Keratinocyte (primary cell): ENCODE results near the gene NPSR1. TPM values are rescaled to one million over a fixed set of nuclear protein-coding genes. Genes with fewer than 3 reads are reported as not detected.

Source experiments
- DNase-seq: peaks from one replicate; pipeline ENCODE4 v3.0.0-alpha.2; 2011; ENCODE audit warnings: low read depth, missing footprints, low spot score
- FAIRE-seq: peaks from 2 replicates; lab custom pipeline; 2011; peaks lifted over from hg19 to GRCh38; lab: Jason Lieb, UNC
- H2AFZ ChIP-seq: 2 replicates; pipeline ENCODE4 v1.6.0; 2012; ENCODE audit warnings: low read length, control low read depth, inconsistent platforms; ENCODE audit not compliant: control insufficient read depth
- H3K27ac ChIP-seq: 2 replicates; pipeline ENCODE4 v1.5.1; 2011; ENCODE audit warnings: low read length; ENCODE audit not compliant: control insufficient read depth, insufficient read depth
- H3K27me3 ChIP-seq: 3 replicates; pipeline ENCODE4 v1.6.0; 2011; ENCODE audit warnings: low read length; ENCODE audit not compliant: control insufficient read depth, insufficient read depth; ENCODE audit errors: extremely low read depth
- H3K36me3 ChIP-seq, 2 experiments: 2 replicates in 1 of 2; 3 replicates in 1 of 2; pipeline ENCODE4 v1.5.1; 2011; ENCODE audit warnings: low read length in 2 of 2, mild to moderate bottlenecking in 1 of 2; ENCODE audit not compliant: control insufficient read depth in 2 of 2, insufficient read depth in 2 of 2; ENCODE audit errors: extremely low read depth in 1 of 2
- H3K4me1 ChIP-seq: 3 replicates; pipeline ENCODE4 v1.5.1; 2011; ENCODE audit warnings: low read length; ENCODE audit not compliant: control insufficient read depth, insufficient read depth; ENCODE audit errors: extremely low read depth
- H3K4me2 ChIP-seq: 3 replicates; pipeline ENCODE4 v1.6.0; 2011; ENCODE audit warnings: low read depth, low read length; ENCODE audit not compliant: control insufficient read depth, insufficient read depth; ENCODE audit errors: extremely low read depth
- H3K4me3 ChIP-seq, 3 experiments: fragments of 200-600 bp in 1 of 3; sonication (generic) in 1 of 3; 2 replicates in 2 of 3; 3 replicates in 1 of 3; pipeline ENCODE4 v1.5.1; 2011 to 2016; ENCODE audit warnings: low read length in 3 of 3, mild to moderate bottlenecking in 3 of 3, control low read depth in 2 of 3, inconsistent platforms in 1 of 3, low read depth in 1 of 3, mixed read lengths in 1 of 3, mixed run types in 1 of 3, moderate library complexity in 1 of 3; ENCODE audit not compliant: control insufficient read depth in 2 of 3, insufficient read depth in 2 of 3; ENCODE audit errors: extremely low read depth in 1 of 3
- H3K79me2 ChIP-seq: 2 replicates; pipeline ENCODE4 v1.6.0; 2012; ENCODE audit warnings: low read length; ENCODE audit not compliant: control insufficient read depth, insufficient read depth
- H3K9ac ChIP-seq: 3 replicates; pipeline ENCODE4 v1.6.0; 2011; ENCODE audit warnings: low read length; ENCODE audit not compliant: control insufficient read depth, insufficient read depth; ENCODE audit errors: extremely low read depth
- H3K9me1 ChIP-seq: 3 replicates; pipeline ENCODE4 v1.6.0; 2011; ENCODE audit warnings: low read length; ENCODE audit not compliant: control insufficient read depth, insufficient read depth; ENCODE audit errors: extremely low read depth
- H3K9me3 ChIP-seq: 2 replicates; pipeline ENCODE4 v1.5.1; 2012; ENCODE audit warnings: low read depth, low read length; ENCODE audit not compliant: control insufficient read depth
- H4K20me1 ChIP-seq: 3 replicates; pipeline ENCODE4 v1.6.0; 2011; ENCODE audit warnings: low read length; ENCODE audit not compliant: control insufficient read depth, insufficient read depth; ENCODE audit errors: extremely low read depth
- EZH2 ChIP-seq: IDR thresholded peaks from one replicate; pipeline ENCODE4 v1.6.1; 2012; ENCODE audit warnings: inconsistent platforms, mild to moderate bottlenecking, low read length, moderate library complexity
- dilution Hi-C: fragments of 300-500 bp; cut with MboI; formaldehyde crosslinking; loops from one replicate; pipeline ENCODE4 v1.7.0; 2020; ENCODE audit warnings: low sequenced_read_pairs; ENCODE audit not compliant: extremely low pct_ligation_motif_present
- polyA plus RNA-seq, 5 experiments: library from polyadenylated mRNA; depleted of rRNA in 3 of 5; stranded (reverse) in 3 of 5; stranded (forward) in 1 of 5; unstranded in 1 of 5; fragments of >200 nt; gene quantifications; 1 replicate in 1 of 5; 2 replicates in 3 of 5; 3 replicates in 1 of 5; pipeline versions ENCODE4 v1.2.1 to v1.2.3, GENCODE V29; 2011 to 2012; ENCODE audit warnings: missing spikeins in 2 of 5, low read depth in 1 of 5, low replicate concordance in 1 of 5
- TF ChIP-seq, protein P1 (sequence below), 3 experiments: IDR thresholded peaks in 1 of 3; conservative IDR thresholded peaks in 1 of 3; optimal IDR thresholded peaks in 1 of 3; 2 replicates in 2 of 3; 3 replicates in 1 of 3; pipeline versions ENCODE3 to v1.5.1; 2011; ENCODE audit warnings: low read length in 3 of 3, mild to moderate bottlenecking in 3 of 3, moderate library complexity in 2 of 3, control low read depth in 1 of 3, inconsistent platforms in 1 of 3; ENCODE audit not compliant: insufficient read depth in 2 of 3; ENCODE audit errors: extremely low read depth in 1 of 3

The NPSR1 gene
- polyA plus RNA-seq, 1 donor (not counting 4 experiments of a cell fraction or from before 2014, with no cell fraction given) = not detected

DNA sequence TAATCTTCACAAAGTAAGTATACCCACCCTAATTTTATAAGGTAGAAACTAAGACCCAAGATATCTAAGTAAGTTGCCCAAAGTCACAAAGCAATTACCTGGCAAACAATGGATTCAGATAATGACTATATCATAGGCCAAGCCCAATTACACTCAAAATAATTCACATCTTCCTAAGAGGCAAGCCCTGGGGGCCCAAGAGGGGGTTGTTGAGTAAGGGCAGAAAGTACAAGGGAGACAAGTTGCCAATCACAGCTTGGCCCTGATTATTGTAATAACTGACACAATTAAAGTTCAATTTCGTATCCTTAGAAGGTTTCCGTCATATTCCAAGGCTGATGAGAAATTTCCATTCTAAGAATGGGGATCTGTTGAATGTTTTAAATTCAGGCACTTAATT, 91.4 kb downstream of the NPSR1 start:
- Histone ChIP-seq H3K27ac (no peak overlapping the region), H2AFZ (no peak overlapping the region), H3K4me2 (no peak overlapping the region), H3K4me3 (no peak overlapping the region), H4K20me1 (no peaks in the 10 kb centered on the region), H3K27me3 (no peaks in the 10 kb centered on the region), H3K4me1 (no peaks in the 10 kb centered on the region), H3K79me2 (no peaks in the 10 kb centered on the region), H3K9ac (no peak overlapping the region), H3K36me3 (no peaks in the 10 kb centered on the region), H3K9me1 (no peaks in the 10 kb centered on the region), H3K9me3 (no peaks in the 10 kb centered on the region)
- DNase-seq = no peak
- TF ChIP-seq EZH2 = no peak
- TF ChIP-seq, protein P1, sequence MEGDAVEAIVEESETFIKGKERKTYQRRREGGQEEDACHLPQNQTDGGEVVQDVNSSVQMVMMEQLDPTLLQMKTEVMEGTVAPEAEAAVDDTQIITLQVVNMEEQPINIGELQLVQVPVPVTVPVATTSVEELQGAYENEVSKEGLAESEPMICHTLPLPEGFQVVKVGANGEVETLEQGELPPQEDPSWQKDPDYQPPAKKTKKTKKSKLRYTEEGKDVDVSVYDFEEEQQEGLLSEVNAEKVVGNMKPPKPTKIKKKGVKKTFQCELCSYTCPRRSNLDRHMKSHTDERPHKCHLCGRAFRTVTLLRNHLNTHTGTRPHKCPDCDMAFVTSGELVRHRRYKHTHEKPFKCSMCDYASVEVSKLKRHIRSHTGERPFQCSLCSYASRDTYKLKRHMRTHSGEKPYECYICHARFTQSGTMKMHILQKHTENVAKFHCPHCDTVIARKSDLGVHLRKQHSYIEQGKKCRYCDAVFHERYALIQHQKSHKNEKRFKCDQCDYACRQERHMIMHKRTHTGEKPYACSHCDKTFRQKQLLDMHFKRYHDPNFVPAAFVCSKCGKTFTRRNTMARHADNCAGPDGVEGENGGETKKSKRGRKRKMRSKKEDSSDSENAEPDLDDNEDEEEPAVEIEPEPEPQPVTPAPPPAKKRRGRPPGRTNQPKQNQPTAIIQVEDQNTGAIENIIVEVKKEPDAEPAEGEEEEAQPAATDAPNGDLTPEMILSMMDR (optimal IDR thresholded peaks at IDR 0.05 in 1 of 3, IDR thresholded peaks at IDR 0.05 in 1 of 3, conservative IDR thresholded peaks at IDR 0.05 in 1 of 3; ENCODE audit: extremely low read depth in 1 of 3, insufficient read depth in 2 of 3, low read length in 3 of 3) = no peak
- dilution Hi-C loops = no loop called here
- FAIRE-seq = no peak

GRCh38 chr7:34750209-34750608, 92.2 kb downstream of the NPSR1 start:
- dilution Hi-C loops = no loop called here
- H3K79me2 ChIP-seq = no peaks in the 10 kb centered on the region
- H2AFZ ChIP-seq = no peak overlapping the region
- H3K4me1 ChIP-seq = no peaks in the 10 kb centered on the region
- DNase-seq (no peak), FAIRE-seq (no peak)
- H3K4me2 ChIP-seq = no peak overlapping the region
- TF ChIP-seq, protein P1 (optimal IDR thresholded peaks at IDR 0.05 in 1 of 3, IDR thresholded peaks at IDR 0.05 in 1 of 3, conservative IDR thresholded peaks at IDR 0.05 in 1 of 3; ENCODE audit: extremely low read depth in 1 of 3, insufficient read depth in 2 of 3, low read length in 3 of 3) = no peak
- no peak for TF ChIP-seq EZH2
- no peak overlapping the region for H3K27ac ChIP-seq
- H3K36me3 ChIP-seq = no peaks in the 10 kb centered on the region
- H4K20me1 ChIP-seq = no peaks in the 10 kb centered on the region
- H3K9me1 ChIP-seq = no peaks in the 10 kb centered on the region
- no peak overlapping the region for H3K4me3 ChIP-seq
- no peaks in the 10 kb centered on the region for H3K27me3 ChIP-seq
- no peaks in the 10 kb centered on the region for H3K9me3 ChIP-seq
- no peak overlapping the region for H3K9ac ChIP-seq
